IMR-90 (cell line): ENCODE data around the gene LRIT2. TPM values are rescaled to one million over a fixed set of nuclear protein-coding genes. Genes with fewer than 3 reads are reported as not detected.

Experiments
- ATAC-seq: fragments of 200-7000 bp; cut with Tn5 transposase; 2 replicates; pipeline ENCODE4 v1.9.1; 2020; ENCODE audit warnings: low read depth, mild to moderate bottlenecking, moderate library complexity
- BruUV-seq: library from RNA; stranded (reverse); fragments of 400-500 nt; replicated peaks from 2 replicates; lab custom pipeline; 2021; lab: Mats Ljungman, UMichigan
- CTCF ChIA-PET: fragments of 300-600 bp; formaldehyde crosslinking; extraction: SDS; loops from one replicate; lab custom pipeline; 2021; ENCODE audit warnings: antibody characterized with exemption; lab: Yijun Ruan, JAX
- POLR2A ChIA-PET: fragments of 300-600 bp; sonication (Branson Sonifier 250); formaldehyde crosslinking; loops from one replicate; lab custom pipeline; 2022; ENCODE audit warnings: antibody characterized with exemption; ENCODE audit not compliant: unreplicated experiment; lab: Charles Lee
- DNase-seq: peaks from one replicate; pipeline ENCODE4 v3.0.0; 2013
- H2AFZ ChIP-seq: replicated peaks from 2 replicates; pipeline ENCODE3; 2013; ENCODE audit warnings: low read length, mild to moderate bottlenecking; ENCODE audit not compliant: poor library complexity
- H2AK5ac ChIP-seq: 2 replicates; pipeline ENCODE4 v1.6.1; 2013; ENCODE audit warnings: low read depth, low read length, inconsistent platforms
- H2AK9ac ChIP-seq: replicated peaks from 2 replicates; pipeline ENCODE3; 2013; ENCODE audit warnings: mild to moderate bottlenecking, low read depth, low read length, moderate library complexity; ENCODE audit not compliant: poor library complexity
- H2BK120ac ChIP-seq: 2 replicates; pipeline ENCODE4 v1.6.1; 2013; ENCODE audit warnings: low read depth, low read length, inconsistent platforms
- H2BK15ac ChIP-seq: 3 replicates; pipeline ENCODE4 v1.6.1; 2013; ENCODE audit warnings: low read depth, low read length, inconsistent platforms
- H2BK20ac ChIP-seq: 2 replicates; pipeline ENCODE4 v1.6.1; 2013; ENCODE audit warnings: low read depth, mild to moderate bottlenecking, inconsistent platforms, low read length, moderate library complexity
- H2BK5ac ChIP-seq: 2 replicates; pipeline ENCODE4 v1.6.1; 2013; ENCODE audit warnings: mild to moderate bottlenecking, low read depth, low read length, inconsistent platforms; ENCODE audit not compliant: poor library complexity, severe bottlenecking
- H3K14ac ChIP-seq: replicated peaks from 2 replicates; pipeline ENCODE4 v1.6.1; 2013; ENCODE audit warnings: low read depth, low read length, inconsistent platforms
- H3K18ac ChIP-seq: 2 replicates; pipeline ENCODE4 v1.6.1; 2013; ENCODE audit warnings: low read depth, low read length, control low read depth
- H3K23ac ChIP-seq: 2 replicates; pipeline ENCODE4 v1.6.1; 2013; ENCODE audit warnings: low read depth, low read length, inconsistent platforms
- H3K27ac ChIP-seq: 2 replicates; pipeline ENCODE4 v1.5.1; 2013; ENCODE audit warnings: mild to moderate bottlenecking, control low read depth, low read length; ENCODE audit not compliant: insufficient read depth
- H3K27me3 ChIP-seq: 2 replicates; pipeline ENCODE4 v1.6.1; 2013; ENCODE audit warnings: low read length; ENCODE audit not compliant: control insufficient read depth, insufficient read depth
- H3K36me3 ChIP-seq: 2 replicates; pipeline ENCODE4 v1.6.1; 2013; ENCODE audit warnings: low read length, mixed read lengths; ENCODE audit not compliant: control insufficient read depth, insufficient read depth
- H3K4ac ChIP-seq: 2 replicates; pipeline ENCODE4 v1.6.1; 2013; ENCODE audit warnings: low read depth, low read length, inconsistent platforms
- H3K4me1 ChIP-seq: 2 replicates; pipeline ENCODE4 v1.6.1; 2013; ENCODE audit warnings: low read length, mixed read lengths; ENCODE audit not compliant: control insufficient read depth, insufficient read depth
- H3K4me2 ChIP-seq: 2 replicates; pipeline ENCODE4 v1.6.1; 2013; ENCODE audit warnings: low read depth, mild to moderate bottlenecking, control low read depth, low read length, moderate library complexity
- H3K4me3 ChIP-seq: 2 replicates; pipeline ENCODE4 v1.5.1; 2013; ENCODE audit warnings: low read depth, mild to moderate bottlenecking, control low read depth, low read length, moderate library complexity; ENCODE audit not compliant: insufficient read depth
- H3K56ac ChIP-seq: 2 replicates; pipeline ENCODE4 v1.6.1; 2013; ENCODE audit warnings: low read length, inconsistent platforms; ENCODE audit not compliant: insufficient read depth; ENCODE audit errors: extremely low read depth
- H3K79me1 ChIP-seq, 2 experiments: 2 replicates each; pipeline ENCODE4 v1.6.1; 2013; ENCODE audit warnings: low read length in 2 of 2, inconsistent platforms in 1 of 2, low read depth in 1 of 2
- H3K9ac ChIP-seq: 2 replicates; pipeline ENCODE4 v1.6.1; 2013; ENCODE audit warnings: low read depth, low read length, control low read depth
- H3K9me1 ChIP-seq: 2 replicates; pipeline ENCODE4 v1.6.1; 2013; ENCODE audit warnings: low read length, inconsistent platforms; ENCODE audit not compliant: insufficient read depth
- H3K9me3 ChIP-seq: 2 replicates; pipeline ENCODE4 v1.6.1; 2013; ENCODE audit warnings: low read length; ENCODE audit not compliant: control insufficient read depth, insufficient read depth
- H4K20me1 ChIP-seq: 2 replicates; pipeline ENCODE4 v1.6.1; 2013; ENCODE audit warnings: low read length, inconsistent platforms; ENCODE audit not compliant: insufficient read depth
- H4K5ac ChIP-seq: 2 replicates; pipeline ENCODE4 v1.6.1; 2013; ENCODE audit warnings: mild to moderate bottlenecking, low read depth, low read length, control low read depth
- H4K8ac ChIP-seq, 2 experiments: 2 replicates each; pipeline ENCODE4 v1.6.1; 2013; ENCODE audit warnings: low read depth in 2 of 2, low read length in 2 of 2, control low read depth in 1 of 2, inconsistent platforms in 1 of 2
- H4K91ac ChIP-seq: 2 replicates; pipeline ENCODE4 v1.6.1; 2013; ENCODE audit warnings: low read depth, low read length, inconsistent platforms; ENCODE audit not compliant: insufficient read depth
- BHLHE40 ChIP-seq: fragments of 150-350 bp; IDR thresholded peaks from 2 replicates; pipeline ENCODE4 v1.6.1; 2016; ENCODE audit warnings: mild to moderate bottlenecking, low read depth, low read length
- CEBPB ChIP-seq: IDR thresholded peaks from 2 replicates; pipeline ENCODE4 v1.6.1; 2012; ENCODE audit warnings: low read depth, low read length, improper control_type of control experiment
- CHD1 ChIP-seq: IDR thresholded peaks from 2 replicates; pipeline ENCODE4 v1.6.1; 2012; ENCODE audit warnings: low read depth, low read length, improper control_type of control experiment
- CTCF ChIP-seq: conservative IDR thresholded peaks from 2 replicates; pipeline ENCODE4 v1.5.1; 2012; ENCODE audit warnings: mild to moderate bottlenecking, low read depth, low read length, improper control_type of control experiment
- ELK1 ChIP-seq: fragments of 150-350 bp; IDR thresholded peaks from 2 replicates; pipeline ENCODE4 v1.6.1; 2016; ENCODE audit warnings: low read depth, mild to moderate bottlenecking, low read length, moderate library complexity, borderline replicate concordance
- FOS ChIP-seq: fragments of 150-350 bp; IDR thresholded peaks from 2 replicates; pipeline ENCODE4 v1.6.1; 2016; ENCODE audit warnings: low read depth, low read length
- MAFK ChIP-seq: IDR thresholded peaks from 2 replicates; pipeline ENCODE4 v1.6.1; 2012; ENCODE audit warnings: low read depth, low read length, improper control_type of control experiment
- MAZ ChIP-seq: IDR thresholded peaks from 2 replicates; pipeline ENCODE4 v1.6.1; 2012; ENCODE audit warnings: low read depth, mild to moderate bottlenecking, low read length, improper control_type of control experiment, moderate library complexity, borderline replicate concordance
- MXI1 ChIP-seq: IDR thresholded peaks from 2 replicates; pipeline ENCODE4 v1.6.1; 2012; ENCODE audit warnings: low read depth, mild to moderate bottlenecking, low read length, moderate library complexity, borderline replicate concordance
- NFE2L2 ChIP-seq: fragments of 150-350 bp; IDR thresholded peaks from 2 replicates; pipeline ENCODE4 v1.6.1; 2016; ENCODE audit warnings: low read depth, mild to moderate bottlenecking, low read length
- POLR2A ChIP-seq: IDR thresholded peaks from 2 replicates; pipeline ENCODE4 v1.6.1; 2012; ENCODE audit warnings: mild to moderate bottlenecking, low read depth, low read length
- RAD21 ChIP-seq: IDR thresholded peaks from 2 replicates; pipeline ENCODE4 v1.6.1; 2012; ENCODE audit warnings: low read length, improper control_type of control experiment
- RCOR1 ChIP-seq: IDR thresholded peaks from 2 replicates; pipeline ENCODE4 v1.6.1; 2012; ENCODE audit warnings: mild to moderate bottlenecking, low read length, improper control_type of control experiment; ENCODE audit not compliant: insufficient replicate concordance
- RFX5 ChIP-seq: IDR thresholded peaks from 2 replicates; pipeline ENCODE4 v1.8.0; 2012; ENCODE audit warnings: low read depth, mild to moderate bottlenecking, low read length, moderate library complexity
- SMC3 ChIP-seq: fragments of 150-350 bp; IDR thresholded peaks from 2 replicates; pipeline ENCODE4 v1.6.1; 2016; ENCODE audit warnings: low read depth, mild to moderate bottlenecking, antibody characterized with exemption, low read length, moderate library complexity
- USF2 ChIP-seq: fragments of 150-350 bp; IDR thresholded peaks from 2 replicates; pipeline ENCODE4 v1.6.1; 2017; ENCODE audit warnings: mild to moderate bottlenecking, antibody characterized with exemption, low read length, low read depth
- WGBS, 2 experiments: methylation state at CpG; one replicate each; pipeline versions ENCODE4 v1.1.5 to v1.1.7; 2013; ENCODE audit warnings: missing lambda C conversion rate in 2 of 2; ENCODE audit not compliant: insufficient read length in 1 of 2; ENCODE audit errors: extremely low coverage in 2 of 2; 5-methylcytosine and 5-hydroxymethylcytosine counted together
- dilution Hi-C: fragments of 300-500 bp; cut with HindIII; formaldehyde crosslinking; loops from one replicate; pipeline ENCODE4 v1.14.3; 2018; ENCODE audit warnings: low sequenced_read_pairs; ENCODE audit not compliant: unreplicated experiment
- in situ Hi-C: fragments of 300-500 bp; cut with MboI; formaldehyde crosslinking; loops from 3 replicates; pipeline ENCODE4 v1.14.3; 2019; ENCODE audit warnings: low sequenced_read_pairs, inconsistent platforms, mixed read lengths
- intact Hi-C: fragments of 100-400 bp; cut with micrococcal nuclease; formaldehyde crosslinking; loops from 2 replicates; pipeline ENCODE4 v1.10.0; 2022
- polyA plus RNA-seq, 3 experiments: library from polyadenylated mRNA; depleted of rRNA; stranded (reverse); fragments of >200 nt; gene quantifications; 2 replicates each; pipeline ENCODE4 v1.2.3, GENCODE V29; 2012; ENCODE audit warnings: low replicate concordance in 1 of 3
- total RNA-seq: library from RNA; depleted of rRNA; stranded (reverse); fragments of >200 nt; gene quantifications from 2 replicates; pipeline ENCODE4 v1.2.3, GENCODE V29; 2012

LRIT2 gene
- total and polyA plus RNA-seq, 2 of the 4 experiments (the other 2 are of a cell fraction), result not detected

GRCh38 chr10:84211566-84211965 is 13.8 kb downstream of the LRIT2 start:
- no peak overlapping the region for H2AFZ ChIP-seq
- no peak overlapping the region for H3K14ac ChIP-seq
- no CpG with 5 or more reads among the region's 2 CpGs for WGBS, 2 experiments
- ATAC-seq (no peak), DNase-seq (no peak)
- no peaks in the 10 kb centered on the region for H3K9me3 ChIP-seq
- H3K4me2 ChIP-seq, result no peak overlapping the region
- no peak overlapping the region for H3K23ac ChIP-seq
- H2BK15ac ChIP-seq, result no peak overlapping the region
- in situ Hi-C loops (no loop called here), intact Hi-C loops (no loop called here), dilution Hi-C loops (no loop called here)
- H2AK9ac ChIP-seq, result no peak overlapping the region
- H2BK120ac ChIP-seq, result no peak overlapping the region
- H3K9me1 ChIP-seq, result no peaks in the 10 kb centered on the region
- H3K27ac ChIP-seq, result no peak overlapping the region
- no peak overlapping the region for H3K4me3 ChIP-seq
- no peak overlapping the region for H3K9ac ChIP-seq
- H3K56ac ChIP-seq, result no peak overlapping the region
- no peaks in the 10 kb centered on the region for H3K4me1 ChIP-seq
- TF ChIP-seq BHLHE40 (no peak), MXI1 (no peak), CEBPB (no peak), ELK1 (no peak), FOS (no peak), USF2 (no peak), RFX5 (no peak), POLR2A (no peak), CHD1 (no peak), NFE2L2 (no peak), MAFK (no peak), RCOR1 (no peak), MAZ (no peak), RAD21 (no peak), SMC3 (no peak), CTCF (no peak)
- no peak overlapping the region for H4K5ac ChIP-seq
- no peak overlapping the region for H2BK20ac ChIP-seq
- H4K91ac ChIP-seq, result no peak overlapping the region
- no peak overlapping the region for H3K4ac ChIP-seq
- no TSS peak for BruUV-seq
- CTCF ChIA-PET, result no interaction called here
- H3K36me3 ChIP-seq, result no peaks in the 10 kb centered on the region
- no peak overlapping the region for H2AK5ac ChIP-seq
- no peaks in the 10 kb centered on the region for H4K20me1 ChIP-seq
- POLR2A ChIA-PET, result no interaction called here
- no peak overlapping the region for H2BK5ac ChIP-seq
- H3K27me3 ChIP-seq, result peaks cover 5% of the 10 kb centered on the region
- no peaks in the 10 kb centered on the region for H3K79me1 ChIP-seq
- no peak overlapping the region for H4K8ac ChIP-seq
- H3K18ac ChIP-seq, result no peak overlapping the region
